HG02870 (cell line): ENCODE measurements around the gene ESR1.
"Not testable (repeated sequence)": the region's sequence is repeated elsewhere in the genome, so short reads cannot be mapped to it uniquely, and the experiment has no call there.

ENCODE experiments used
- ATAC-seq: cut with Tn5 transposase; IDR thresholded peaks from one replicate; pipeline ENCODE4 v1.9.1; 2021; ENCODE audit warnings: mild to moderate bottlenecking, moderate library complexity; ENCODE audit not compliant: unreplicated experiment

Gene ESR1

DNA sequence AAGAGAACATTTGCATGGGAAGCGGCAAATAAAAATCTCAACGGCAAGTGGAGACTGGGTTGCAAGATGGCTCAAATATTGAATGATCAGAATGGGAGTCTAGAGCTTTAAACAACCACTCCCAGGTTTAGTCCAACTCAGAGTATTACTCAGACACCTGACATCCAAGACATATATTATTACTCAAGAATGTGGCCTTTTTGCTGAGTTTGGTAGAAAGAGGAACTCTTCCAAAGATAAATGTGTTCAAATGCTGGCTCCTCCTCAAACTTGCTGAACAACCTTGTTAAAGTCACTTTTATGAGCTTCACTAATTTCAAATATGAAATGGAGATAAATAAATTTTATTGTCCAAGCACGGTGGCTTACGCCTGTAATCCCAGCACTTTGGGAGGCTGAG, 77.8 kb downstream of the ESR1 start:
- no peak for ATAC-seq

DNA sequence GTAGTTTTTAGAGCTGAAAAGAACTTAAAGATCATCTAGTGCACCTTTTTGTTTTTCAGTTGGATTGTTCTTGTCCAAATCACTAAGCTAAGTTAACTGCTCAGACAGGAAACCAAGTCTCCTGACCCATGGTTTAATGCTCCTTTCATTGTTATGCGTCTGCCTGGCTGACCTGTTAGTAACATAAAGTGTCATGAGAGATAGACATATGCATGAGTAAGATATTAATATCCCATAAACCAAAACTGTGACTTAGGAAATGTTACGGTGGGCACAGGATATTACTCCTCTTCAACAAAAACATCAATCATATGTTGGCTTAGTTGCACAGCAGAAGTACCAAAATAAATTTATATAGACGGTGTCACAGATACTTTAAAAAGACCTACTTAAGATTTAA, 84.0 kb downstream of the ESR1 start:
- ATAC-seq, result no peak

DNA sequence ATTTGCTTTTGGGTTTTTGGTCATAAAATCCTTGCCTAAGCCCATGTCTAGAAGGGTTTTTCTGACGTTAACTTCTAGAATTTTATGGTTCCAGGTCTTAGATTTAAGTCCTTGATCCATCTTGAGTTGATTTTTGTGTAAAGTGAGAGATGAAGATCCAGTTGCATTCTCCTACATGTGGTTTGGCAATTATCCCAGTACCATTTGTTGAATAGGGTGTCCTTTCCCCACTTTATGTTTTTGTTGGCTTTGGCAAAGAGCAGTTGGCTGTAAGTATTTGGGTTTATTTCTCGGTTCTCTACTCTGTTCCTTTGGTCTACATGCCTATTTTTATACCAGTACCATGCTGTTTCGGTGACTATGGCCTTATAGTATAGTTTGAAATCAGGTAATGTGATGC, 86.9 kb downstream of the ESR1 start:
- ATAC-seq, result not testable (repeated sequence)

DNA sequence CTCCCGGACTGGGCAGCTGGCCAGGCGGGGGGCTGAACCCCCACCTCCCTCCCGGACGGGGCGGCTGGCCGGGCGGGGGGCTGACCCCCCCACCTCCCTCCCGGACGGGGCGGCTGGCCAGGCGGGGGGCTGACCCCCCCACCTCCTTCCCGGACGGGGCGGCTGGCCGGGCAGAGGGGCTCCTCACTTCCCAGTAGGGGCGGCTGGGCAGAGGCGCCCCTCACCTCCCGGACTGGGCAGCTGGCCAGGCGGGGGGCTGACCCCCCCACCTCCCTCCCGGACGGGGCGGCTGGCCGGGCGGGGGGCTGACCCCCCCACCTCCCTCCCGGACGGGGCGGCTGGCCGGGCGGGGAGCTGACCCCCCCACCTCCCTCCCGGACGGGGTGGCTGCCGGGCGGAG, 91.7 kb downstream of the ESR1 start:
- ATAC-seq, result not testable (repeated sequence)

DNA sequence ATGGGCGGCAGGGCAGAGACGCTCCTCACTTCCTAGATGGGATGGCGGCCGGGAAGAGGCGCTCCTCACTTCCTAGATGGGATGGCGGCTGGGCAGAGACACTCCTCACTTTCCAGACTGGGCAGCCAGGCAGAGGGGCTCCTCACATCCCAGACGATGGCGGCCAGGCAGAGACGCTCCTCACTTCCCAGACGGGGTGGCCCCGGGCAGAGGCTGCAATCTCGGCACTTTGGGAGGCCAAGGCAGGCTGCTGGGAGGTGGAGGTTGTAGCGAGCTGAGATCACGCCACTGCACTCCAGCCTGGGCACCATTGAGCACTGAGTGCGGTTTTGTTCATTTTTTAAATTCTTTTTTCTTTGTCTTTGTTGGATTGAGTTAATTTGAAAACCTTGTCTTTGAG, 92.3 kb downstream of the ESR1 start:
- not testable (repeated sequence) for ATAC-seq

DNA sequence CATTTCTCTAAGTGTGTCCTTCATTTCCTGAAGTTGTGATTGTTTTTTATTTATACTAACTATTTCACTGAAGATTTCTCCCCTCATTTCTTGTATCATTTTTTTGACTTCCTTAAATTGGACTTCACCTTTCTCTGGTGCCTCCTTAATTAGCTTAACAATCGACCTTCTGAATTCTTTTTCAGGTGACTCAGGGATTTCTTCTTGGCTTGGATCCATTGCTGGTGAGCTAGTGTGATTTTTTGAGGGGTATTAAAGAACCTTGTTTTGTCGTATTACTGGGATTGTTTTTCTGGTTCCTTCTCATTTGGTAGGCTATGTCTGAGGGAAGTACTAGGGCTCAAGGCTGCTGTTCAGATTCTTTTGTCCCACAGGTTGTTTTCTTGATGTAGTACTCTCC, 92.8 kb downstream of the ESR1 start:
- ATAC-seq, result no peak

DNA sequence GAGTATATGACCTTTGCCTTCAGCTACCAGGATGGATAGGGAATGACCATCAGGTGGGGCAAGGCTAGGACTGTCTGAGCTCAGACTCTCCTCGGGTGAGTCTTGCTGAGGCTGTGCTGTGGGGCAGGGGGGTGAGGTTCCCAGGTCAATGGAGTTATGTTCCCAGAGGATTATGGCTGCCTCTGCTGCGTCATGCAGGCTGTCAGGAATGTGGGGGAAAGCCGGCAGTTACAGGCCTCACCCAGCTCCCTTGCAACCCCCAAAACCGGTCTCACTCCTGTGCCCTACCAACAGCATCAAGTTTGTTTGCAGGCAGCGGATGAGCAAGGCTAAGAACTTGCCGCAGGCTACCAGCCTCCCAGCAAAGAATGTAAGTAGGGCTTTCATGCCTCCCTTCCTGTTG, 93.5 kb downstream of the ESR1 start:
- ATAC-seq, result no peak

DNA sequence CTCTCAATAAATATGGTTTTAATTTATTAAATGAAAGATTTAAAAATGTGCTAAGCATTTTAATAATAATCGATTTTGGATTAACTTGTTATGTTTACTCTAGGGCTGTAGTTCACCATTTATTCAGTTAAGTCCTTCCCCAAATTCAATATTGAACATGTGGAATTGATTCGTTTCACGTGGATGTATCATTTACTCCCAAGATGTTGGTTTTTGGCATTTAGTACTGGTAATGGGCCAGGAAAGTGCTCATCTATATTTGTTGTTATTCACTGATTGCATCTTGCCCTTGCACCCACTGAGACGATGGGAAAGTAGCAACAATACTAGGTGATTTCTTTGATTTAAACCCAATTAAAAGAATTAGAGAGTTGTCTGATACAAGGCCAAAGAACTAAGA, 97.1 kb downstream of the ESR1 start:
- no peak for ATAC-seq

DNA sequence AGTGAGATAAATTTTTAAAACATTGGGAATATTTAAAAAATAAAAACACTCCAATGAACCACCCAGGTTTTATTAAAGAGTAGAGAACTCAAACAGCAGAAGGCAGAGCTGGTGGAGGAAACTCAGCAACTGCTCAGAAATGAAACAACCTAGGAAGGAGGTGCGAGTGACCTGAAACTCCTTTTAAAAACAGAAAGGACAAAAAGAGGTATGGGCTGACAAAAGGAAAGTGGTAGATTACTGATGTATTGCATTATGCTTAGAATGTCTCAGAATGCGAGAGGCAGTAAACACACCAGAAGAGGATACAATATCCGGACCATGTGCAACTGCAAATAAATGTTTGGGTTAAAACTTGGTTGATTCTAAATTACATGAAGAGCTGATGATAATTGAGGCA, 97.6 kb downstream of the ESR1 start:
- ATAC-seq, result no peak

DNA sequence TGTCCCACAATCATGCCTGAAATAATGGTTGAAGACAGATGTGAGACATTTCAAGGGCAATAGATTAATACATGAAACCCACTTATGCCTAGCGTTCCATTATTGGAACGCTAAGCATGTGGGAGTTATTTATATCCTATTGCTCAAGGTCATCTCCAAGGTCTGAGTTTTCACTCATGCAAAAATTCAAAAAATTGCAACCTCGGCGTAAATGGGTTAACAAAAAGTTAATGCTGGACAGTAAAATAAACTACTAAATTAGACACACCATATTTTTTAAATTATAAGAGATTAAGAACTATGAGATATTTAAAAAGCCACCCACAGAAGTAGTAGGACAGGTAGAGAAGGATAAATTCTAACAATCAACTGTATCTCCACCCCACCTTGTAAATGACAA, 98.4 kb downstream of the ESR1 start:
- no peak for ATAC-seq

DNA sequence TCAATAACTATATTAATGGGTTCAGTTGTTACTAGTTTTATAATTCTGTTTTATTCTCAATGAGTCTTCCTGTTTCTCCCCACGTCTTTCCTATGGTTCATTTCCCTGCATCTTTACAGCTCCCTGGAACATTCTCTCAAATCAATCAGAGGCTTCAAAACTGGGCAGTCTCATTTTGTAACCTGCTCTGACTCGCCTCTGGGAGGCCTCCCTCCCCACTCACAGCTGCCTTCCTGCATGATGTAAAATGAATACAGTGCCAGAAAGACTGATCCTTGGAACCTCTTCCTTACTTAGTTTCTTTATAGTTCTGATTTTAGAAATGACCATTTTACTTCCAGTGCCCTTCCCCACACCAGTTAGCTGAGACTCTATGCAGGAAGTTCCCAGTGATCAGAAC, 103.9 kb downstream of the ESR1 start:
- ATAC-seq, result no peak

DNA sequence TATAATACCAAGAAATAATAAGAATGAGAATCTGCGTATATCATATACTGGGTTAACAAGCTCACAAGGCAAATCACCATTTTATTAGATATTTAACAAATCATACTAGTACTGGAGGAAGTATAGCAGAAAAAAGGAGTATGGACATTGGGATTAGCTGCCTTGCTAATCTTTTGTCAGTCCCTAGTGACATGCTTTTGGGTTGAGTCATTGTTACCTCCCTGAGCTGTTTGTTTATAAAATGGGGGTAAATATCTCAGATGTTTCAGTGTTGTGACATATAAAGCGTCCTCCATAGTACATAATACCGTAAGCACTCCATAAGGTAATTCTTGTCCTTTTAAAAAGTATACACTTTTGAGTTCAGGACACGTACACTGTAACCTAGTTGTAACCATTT, 107.0 kb downstream of the ESR1 start:
- no peak for ATAC-seq

DNA sequence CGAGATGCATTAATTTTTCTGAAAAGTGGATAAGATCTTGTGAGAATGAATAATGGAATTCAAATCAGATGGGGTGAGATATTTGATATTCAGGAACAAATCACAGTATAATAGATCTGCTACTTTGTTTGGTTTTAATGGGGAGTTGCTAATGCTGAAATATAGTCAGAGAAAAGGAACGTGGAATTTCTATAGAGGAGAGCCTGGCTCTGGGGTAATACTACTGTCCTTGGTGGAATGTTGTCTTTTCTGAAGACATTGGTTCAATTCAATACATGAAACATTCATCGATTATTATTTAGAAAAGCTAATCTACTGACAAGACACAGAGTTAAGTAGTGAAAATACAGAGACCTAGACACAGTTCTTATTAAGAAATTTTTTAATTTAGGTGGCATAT, 108.6 kb downstream of the ESR1 start:
- ATAC-seq, result no peak

DNA sequence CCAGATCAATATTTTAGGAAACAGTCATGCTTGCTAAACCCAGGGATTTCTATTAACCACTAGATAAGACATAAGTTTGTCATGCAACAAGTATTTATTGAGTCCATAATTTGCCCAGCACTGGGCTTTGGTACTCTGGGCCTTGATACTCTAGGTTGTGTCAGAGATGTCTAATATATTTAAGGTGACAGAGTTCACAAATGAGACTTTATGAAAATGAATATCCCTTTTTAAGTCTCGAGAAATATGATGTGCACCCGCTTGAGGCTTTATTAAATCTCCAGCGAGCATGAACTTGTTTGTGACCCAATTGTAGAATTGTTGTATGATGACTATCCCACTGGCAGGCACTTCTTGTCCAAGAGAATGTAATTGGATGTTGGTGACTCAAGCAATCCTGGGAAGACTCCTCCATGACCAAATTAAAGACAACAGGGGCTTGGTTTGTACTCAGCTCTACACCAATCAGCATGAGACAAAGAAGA, 109.2 kb downstream of the ESR1 start:
- ATAC-seq, result no peak

DNA sequence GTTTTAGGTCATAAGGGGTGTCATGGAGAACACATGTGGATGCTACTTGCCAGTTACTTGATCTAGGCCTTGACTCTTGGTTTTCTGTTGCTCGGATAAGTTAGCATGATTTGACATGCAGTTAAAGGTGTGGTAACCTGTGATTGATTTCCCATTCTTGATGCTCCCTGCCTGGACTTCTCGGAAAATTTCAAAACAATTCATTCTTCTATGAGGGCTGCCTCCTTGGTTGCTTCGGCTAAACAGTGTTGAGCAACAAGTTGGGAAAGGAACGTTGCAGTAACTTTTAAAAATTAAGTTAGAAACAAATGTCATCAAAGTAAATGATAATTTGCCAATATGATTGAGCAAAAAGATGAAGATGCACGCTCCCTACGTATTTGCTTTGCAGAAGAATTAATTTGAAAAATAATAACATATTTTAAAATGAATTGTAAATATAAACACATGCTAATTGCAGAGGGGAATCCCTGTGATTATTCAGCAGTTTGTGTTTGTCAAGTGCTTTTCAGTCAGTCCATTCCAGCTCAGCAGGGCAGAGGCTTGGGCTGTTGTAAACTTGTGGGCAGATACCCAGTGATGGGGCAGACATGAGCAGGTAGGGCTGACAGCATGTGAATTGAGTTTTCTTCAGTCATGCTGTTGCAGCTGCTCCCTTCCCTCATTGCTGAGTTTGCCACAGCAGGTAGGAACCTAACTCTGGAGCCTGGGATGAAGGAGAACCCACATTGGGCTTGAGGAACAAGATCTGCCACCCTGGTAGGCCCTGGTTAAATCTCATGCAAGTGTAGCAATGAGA, 110.2 kb downstream of the ESR1 start:
- ATAC-seq, result no peak

DNA sequence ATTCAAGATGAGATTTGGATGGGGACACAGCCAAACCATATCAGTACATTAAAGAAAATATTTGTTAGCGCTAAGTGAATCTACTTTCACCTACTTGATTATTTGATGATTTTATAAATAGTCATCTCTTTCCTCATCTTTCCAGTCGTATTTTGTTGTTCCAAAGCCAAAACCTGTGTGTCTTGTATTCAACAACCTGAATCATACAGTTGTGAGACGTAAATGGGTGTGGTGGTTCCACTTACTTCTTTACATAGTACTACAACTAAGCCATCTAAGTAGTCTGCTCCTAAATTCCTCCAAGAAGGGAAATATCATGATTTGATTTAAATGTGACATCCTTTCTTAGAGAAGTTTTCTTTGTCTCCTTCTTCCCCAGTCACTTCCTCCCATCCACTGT, 132.8 kb downstream of the ESR1 start:
- no peak for ATAC-seq

DNA sequence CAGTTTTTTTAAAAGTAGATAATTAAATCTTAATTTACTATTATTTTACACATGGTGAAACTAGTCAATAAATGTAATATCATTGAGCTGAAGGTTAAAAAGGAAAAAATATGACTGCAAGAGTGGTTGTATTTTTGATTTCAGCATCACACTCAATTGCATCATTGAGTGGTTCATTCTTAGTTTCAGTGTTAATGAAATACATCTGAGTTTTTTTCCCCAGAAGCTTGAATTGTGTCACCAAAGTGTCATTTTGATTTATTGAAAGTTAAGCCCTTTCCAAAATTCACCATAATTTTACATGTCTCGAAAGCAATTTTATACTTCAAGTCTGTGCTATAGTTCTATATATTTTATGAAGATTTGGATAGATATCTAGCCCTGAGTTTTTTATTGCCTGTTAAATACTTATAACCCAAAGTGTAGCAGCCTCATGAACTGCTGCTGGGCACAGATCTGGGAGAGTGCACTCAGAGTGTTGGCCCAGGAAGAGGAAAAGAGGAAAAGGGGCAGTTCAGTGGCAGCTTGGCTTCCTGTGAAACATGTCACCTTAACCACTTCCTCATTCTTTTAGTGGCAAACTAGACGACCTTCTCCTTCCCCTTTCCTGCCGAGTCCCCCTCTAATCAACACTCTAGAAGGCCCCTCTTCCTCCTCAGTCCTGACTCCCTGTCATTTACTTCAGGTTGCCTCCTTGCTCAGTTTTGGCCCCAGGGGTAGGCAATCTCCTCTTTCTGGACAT, 140.7 kb downstream of the ESR1 start:
- no peak for ATAC-seq

DNA sequence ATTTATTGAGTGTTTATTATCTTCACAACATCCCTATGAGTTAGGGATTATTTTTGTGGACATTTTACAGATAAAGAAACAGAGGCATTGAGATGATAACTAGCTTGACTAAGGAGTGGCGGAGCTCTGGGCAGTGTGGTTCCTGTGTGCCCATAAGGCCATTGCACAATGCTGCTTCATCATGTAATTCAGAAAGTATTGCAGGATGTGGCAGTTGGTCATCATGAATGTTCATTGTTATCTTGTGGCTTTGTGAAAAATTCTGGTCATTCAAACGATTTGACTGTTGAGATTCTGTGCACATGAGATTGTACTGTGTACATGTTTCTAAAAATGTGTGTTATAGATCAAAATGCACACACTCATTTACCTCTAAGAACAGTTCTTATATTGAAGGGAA, 150.8 kb downstream of the ESR1 start:
- ATAC-seq, result no peak

DNA sequence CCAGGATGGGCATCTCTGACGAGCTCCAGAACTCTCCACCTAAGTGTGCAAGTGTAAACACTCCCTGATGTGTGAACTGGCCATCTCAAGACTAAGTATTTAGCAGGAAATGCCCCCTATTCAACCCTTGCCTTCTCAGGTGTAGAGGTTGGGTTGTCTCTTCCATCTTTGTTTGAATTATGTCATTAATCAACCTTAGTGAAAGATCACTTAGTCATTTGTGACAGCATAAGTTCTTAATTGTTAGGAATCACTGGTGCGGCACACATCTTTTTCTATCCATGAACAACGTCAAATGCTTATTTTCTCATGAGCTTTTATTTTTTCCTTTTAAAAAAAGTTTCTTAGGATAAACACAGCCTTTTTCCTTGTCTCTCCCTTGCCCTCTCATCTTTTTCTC, 151.6 kb downstream of the ESR1 start:
- no peak for ATAC-seq

DNA sequence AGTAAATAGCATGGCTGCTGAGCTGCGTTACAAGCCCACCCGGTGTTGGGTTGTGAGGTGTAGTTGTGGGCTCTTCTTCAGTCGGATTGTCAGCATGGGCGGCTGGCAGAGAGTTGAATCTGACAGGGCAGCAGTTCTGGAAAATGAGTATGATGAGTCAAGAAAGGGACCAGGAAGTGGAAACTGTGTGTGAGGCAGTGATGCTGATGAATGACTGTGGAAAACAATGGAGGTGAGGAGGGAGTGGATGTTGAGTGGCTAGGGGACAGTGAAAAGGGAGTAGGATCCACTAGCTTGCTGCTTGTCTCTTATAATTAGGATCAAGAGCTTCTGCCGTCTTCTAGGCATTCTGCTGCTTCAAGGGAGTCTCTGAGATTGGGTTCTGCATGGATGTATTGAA, 154.3 kb downstream of the ESR1 start:
- ATAC-seq, result no peak

DNA sequence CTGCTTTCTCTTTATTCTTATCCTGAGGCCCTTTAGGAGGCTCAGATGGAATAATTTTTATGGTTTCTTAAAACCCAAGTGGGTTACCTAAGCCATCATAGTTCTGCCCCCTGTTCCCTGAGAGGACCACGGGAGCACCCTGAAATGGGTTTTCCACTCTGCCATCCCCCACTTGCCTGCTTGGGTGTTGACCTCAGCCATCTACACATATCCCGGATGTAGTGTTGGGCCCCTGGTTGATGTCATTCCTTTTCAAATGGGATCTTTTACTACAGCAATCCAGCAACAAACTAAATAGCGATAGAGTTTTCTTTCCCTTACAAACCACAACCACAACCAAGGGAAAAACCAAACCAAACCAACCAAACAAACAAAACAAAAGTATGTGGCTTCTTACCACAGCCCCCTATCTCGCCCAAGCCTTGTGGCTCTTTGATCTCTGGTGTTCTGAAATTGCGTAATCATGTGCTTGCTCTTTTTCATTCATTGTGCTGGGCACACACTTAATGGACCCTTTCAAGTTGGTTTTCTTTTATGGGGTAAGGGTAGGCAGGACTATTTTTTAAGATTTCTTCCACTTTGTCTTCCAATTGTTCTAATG, 154.9 kb downstream of the ESR1 start:
- no peak for ATAC-seq

DNA sequence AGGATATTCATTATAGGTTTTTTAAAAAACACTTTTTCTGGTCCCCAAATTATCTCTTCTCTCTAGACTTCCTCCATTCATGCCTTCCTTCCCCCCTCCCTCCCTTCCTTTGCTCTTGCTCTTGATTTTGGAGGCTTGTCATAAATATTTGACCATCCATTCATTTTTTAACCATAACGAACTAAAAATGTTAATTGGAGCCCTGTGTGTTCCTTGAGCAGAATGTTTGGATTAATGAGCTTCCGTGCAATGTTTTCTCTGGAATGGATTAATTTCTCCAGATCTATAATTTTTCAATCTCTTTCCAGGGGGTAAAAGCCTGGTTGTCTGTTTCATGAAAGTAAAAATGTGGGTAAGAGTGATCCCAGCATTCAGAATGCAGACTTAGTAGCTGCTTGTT, 155.5 kb downstream of the ESR1 start:
- no peak for ATAC-seq
